ENCODE data around the gene TTLL3. TPM values are rescaled to one million over a fixed set of nuclear protein-coding genes. Genes with fewer than 3 reads are reported as not detected.
A peak's percentile ranks its signal among the peaks of the same experiment; 100 is the strongest.
"Not testable (repeated sequence)": the region's sequence is repeated elsewhere in the genome, so short reads cannot be mapped to it uniquely, and the experiment has no call there.

The TTLL3 gene
- total and polyA plus RNA-seq, 2 donors = 10.4 to 84.0 TPM

GRCh38 chr3:9852528-9852927 is 42.5 kb downstream of the TTLL3 start:
- Histone ChIP-seq H3K27me3 (ENCODE audit: control insufficient read depth in 2 of 2, insufficient read depth in 1 of 2, low read length in 1 of 2) (peaks cover 0 to 2% of the 10 kb centered on the region in 2 donors), H3K4me1 (ENCODE audit: control insufficient read depth in 2 of 2, insufficient read depth in 2 of 2, low read length in 2 of 2) (no peaks in the 10 kb centered on the region), H3K36me3 (ENCODE audit: control insufficient read depth in 2 of 2, insufficient read depth in 2 of 2, low read length in 1 of 2) (no peaks in the 10 kb centered on the region), H3K27ac (ENCODE audit: low read depth in 1 of 2, low read length in 1 of 2) (no peak overlapping the region), H3K4me3 (ENCODE audit: low read length in 2 of 2) (no peak overlapping the region), H3K9me3 (ENCODE audit: control insufficient read depth in 2 of 2, insufficient read depth in 1 of 2, low read length in 1 of 2) (no peaks in the 10 kb centered on the region)
- DNase-seq (ENCODE audit: low read depth in 6 of 9, low spot score in 9 of 9) = no peak
- WGBS = 98% methylated on average over 6 of the region's 6 CpGs

- H3K27me3 ChIP-seq (ENCODE audit: control insufficient read depth in 2 of 2, insufficient read depth in 1 of 2, low read length in 1 of 2); H3K36me3 ChIP-seq (ENCODE audit: control insufficient read depth in 2 of 2, insufficient read depth in 2 of 2, low read length in 1 of 2); H3K4me3 ChIP-seq (ENCODE audit: low read length in 2 of 2); H3K4me1 ChIP-seq (ENCODE audit: control insufficient read depth in 2 of 2, insufficient read depth in 2 of 2, low read length in 2 of 2); DNase-seq (ENCODE audit: low read depth in 6 of 9, low spot score in 9 of 9); H3K9me3 ChIP-seq (ENCODE audit: control insufficient read depth in 2 of 2, insufficient read depth in 1 of 2, low read length in 1 of 2); H3K27ac ChIP-seq (ENCODE audit: low read depth in 1 of 2, low read length in 1 of 2): not testable (repeated sequence)
- 93% methylated on average over 11 of the region's 11 CpGs for WGBS
These were observed 44.4 kb downstream of the TTLL3 start for GRCh38 chr3:9854291-9854940.

GRCh38 chr3:9855594-9855993 is 45.5 kb downstream of the TTLL3 start:
- peaks cover 0 to 2% of the 10 kb centered on the region in 2 donors for H3K27me3 ChIP-seq (ENCODE audit: control insufficient read depth in 2 of 2, insufficient read depth in 1 of 2, low read length in 1 of 2)
- 99% methylated on average over 3 of the region's 3 CpGs for WGBS

GRCh38 chr3:9859530-9860025 is 49.5 kb downstream of the TTLL3 start:
- Histone ChIP-seq H3K27ac (ENCODE audit: low read depth in 1 of 2, low read length in 1 of 2) (no peak overlapping the region), H3K4me1 (ENCODE audit: control insufficient read depth in 2 of 2, insufficient read depth in 2 of 2, low read length in 2 of 2) (peaks cover 0 to 2% of the 10 kb centered on the region in 2 donors), H3K9me3 (ENCODE audit: control insufficient read depth in 2 of 2, insufficient read depth in 1 of 2, low read length in 1 of 2) (no peaks in the 10 kb centered on the region), H3K27me3 (ENCODE audit: control insufficient read depth in 2 of 2, insufficient read depth in 1 of 2, low read length in 1 of 2) (peaks cover 0 to 26% of the 10 kb centered on the region in 2 donors), H3K36me3 (ENCODE audit: control insufficient read depth in 2 of 2, insufficient read depth in 2 of 2, low read length in 1 of 2) (no peaks in the 10 kb centered on the region), H3K4me3 (ENCODE audit: low read length in 2 of 2) (no peak overlapping the region)
- 97% methylated on average over 12 of the region's 12 CpGs for WGBS
- no peak for DNase-seq (ENCODE audit: low read depth in 6 of 9, low spot score in 9 of 9)

More at GRCh38 chr3:9855594-9855993, 45.5 kb downstream of the TTLL3 start:
- DNase-seq (ENCODE audit: low read depth in 6 of 9, low spot score in 9 of 9) = no peak
- Histone ChIP-seq H3K27ac (ENCODE audit: low read depth in 1 of 2, low read length in 1 of 2) (no peak overlapping the region), H3K36me3 (ENCODE audit: control insufficient read depth in 2 of 2, insufficient read depth in 2 of 2, low read length in 1 of 2) (no peaks in the 10 kb centered on the region), H3K4me1 (ENCODE audit: control insufficient read depth in 2 of 2, insufficient read depth in 2 of 2, low read length in 2 of 2) (no peaks in the 10 kb centered on the region), H3K4me3 (ENCODE audit: low read length in 2 of 2) (no peak overlapping the region), H3K9me3 (ENCODE audit: control insufficient read depth in 2 of 2, insufficient read depth in 1 of 2, low read length in 1 of 2) (no peaks in the 10 kb centered on the region)

GRCh38 chr3:9861201-9861600 is 51.1 kb downstream of the TTLL3 start:
- no peak for DNase-seq (ENCODE audit: low read depth in 6 of 9, low spot score in 9 of 9)
- H3K27ac ChIP-seq (ENCODE audit: low read depth in 1 of 2, low read length in 1 of 2) = no peak overlapping the region
- H3K36me3 ChIP-seq (ENCODE audit: control insufficient read depth in 2 of 2, insufficient read depth in 2 of 2, low read length in 1 of 2) = no peaks in the 10 kb centered on the region
- H3K4me3 ChIP-seq (ENCODE audit: low read length in 2 of 2) = no peak overlapping the region
- H3K27me3 ChIP-seq (ENCODE audit: control insufficient read depth in 2 of 2, insufficient read depth in 1 of 2, low read length in 1 of 2) = peaks cover 0 to 25% of the 10 kb centered on the region in 2 donors
- 96% methylated on average over 4 of the region's 4 CpGs for WGBS
- no peaks in the 10 kb centered on the region for H3K9me3 ChIP-seq (ENCODE audit: control insufficient read depth in 2 of 2, insufficient read depth in 1 of 2, low read length in 1 of 2)
- peaks cover 0 to 3% of the 10 kb centered on the region in 2 donors for H3K4me1 ChIP-seq (ENCODE audit: control insufficient read depth in 2 of 2, insufficient read depth in 2 of 2, low read length in 2 of 2)

GRCh38 chr3:9861626-9862130 is 51.6 kb downstream of the TTLL3 start:
- no peak for DNase-seq (ENCODE audit: low read depth in 6 of 9, low spot score in 9 of 9)
- Histone ChIP-seq H3K27me3 (ENCODE audit: control insufficient read depth in 2 of 2, insufficient read depth in 1 of 2, low read length in 1 of 2) (peaks cover 0 to 25% of the 10 kb centered on the region in 2 donors), H3K4me1 (ENCODE audit: control insufficient read depth in 2 of 2, insufficient read depth in 2 of 2, low read length in 2 of 2) (peaks cover 0 to 3% of the 10 kb centered on the region in 2 donors), H3K27ac (ENCODE audit: low read depth in 1 of 2, low read length in 1 of 2) (no peak overlapping the region), H3K9me3 (ENCODE audit: control insufficient read depth in 2 of 2, insufficient read depth in 1 of 2, low read length in 1 of 2) (no peaks in the 10 kb centered on the region), H3K4me3 (ENCODE audit: low read length in 2 of 2) (no peak overlapping the region), H3K36me3 (ENCODE audit: control insufficient read depth in 2 of 2, insufficient read depth in 2 of 2, low read length in 1 of 2) (no peaks in the 10 kb centered on the region)
- 91% methylated on average over 5 of the region's 5 CpGs for WGBS

GRCh38 chr3:9862391-9863057 is 52.5 kb downstream of the TTLL3 start:
- Histone ChIP-seq H3K9me3 (ENCODE audit: control insufficient read depth in 2 of 2, insufficient read depth in 1 of 2, low read length in 1 of 2) (no peaks in the 10 kb centered on the region), H3K27ac (ENCODE audit: low read depth in 1 of 2, low read length in 1 of 2) (no peak overlapping the region), H3K4me1 (ENCODE audit: control insufficient read depth in 2 of 2, insufficient read depth in 2 of 2, low read length in 2 of 2) (peaks cover 0 to 3% of the 10 kb centered on the region in 2 donors), H3K36me3 (ENCODE audit: control insufficient read depth in 2 of 2, insufficient read depth in 2 of 2, low read length in 1 of 2) (no peaks in the 10 kb centered on the region), H3K4me3 (ENCODE audit: low read length in 2 of 2) (peak overlapping the region in 1 of 2 donors; percentile 21), H3K27me3 (ENCODE audit: control insufficient read depth in 2 of 2, insufficient read depth in 1 of 2, low read length in 1 of 2) (peaks cover 0 to 25% of the 10 kb centered on the region in 2 donors)
- peak in 3 of 9 donors; percentile 19 to 40 (median 26) for DNase-seq (ENCODE audit: low read depth in 6 of 9, low spot score in 9 of 9)
- 21% methylated on average over 45 of the region's 45 CpGs for WGBS

GRCh38 chr3:9863058-9863772 is 53.2 kb downstream of the TTLL3 start:
- H3K36me3 ChIP-seq (ENCODE audit: control insufficient read depth in 2 of 2, insufficient read depth in 2 of 2, low read length in 1 of 2) = no peaks in the 10 kb centered on the region
- peaks cover 0 to 3% of the 10 kb centered on the region in 2 donors for H3K4me1 ChIP-seq (ENCODE audit: control insufficient read depth in 2 of 2, insufficient read depth in 2 of 2, low read length in 2 of 2)
- no peaks in the 10 kb centered on the region for H3K9me3 ChIP-seq (ENCODE audit: control insufficient read depth in 2 of 2, insufficient read depth in 1 of 2, low read length in 1 of 2)
- H3K4me3 ChIP-seq (ENCODE audit: low read length in 2 of 2) = peak overlapping the region in 1 of 2 donors; percentile 21
- H3K27me3 ChIP-seq (ENCODE audit: control insufficient read depth in 2 of 2, insufficient read depth in 1 of 2, low read length in 1 of 2) = peaks cover 0 to 25% of the 10 kb centered on the region in 2 donors
- no peak overlapping the region for H3K27ac ChIP-seq (ENCODE audit: low read depth in 1 of 2, low read length in 1 of 2)
- DNase-seq (ENCODE audit: low read depth in 6 of 9, low spot score in 9 of 9) = no peak
- 87% methylated on average over 22 of the region's 22 CpGs for WGBS

Data from thymus (tissue), 11 donors.